B cell (primary cell): ENCODE results near the gene NPRL2. TPM values are rescaled to one million over a fixed set of nuclear protein-coding genes. Genes with fewer than 3 reads are reported as not detected.

Experiments
- ATAC-seq: fragments of 200-7000 bp; cut with Tn5 transposase; one replicate; pipeline ENCODE4 v1.10.0; 2021; ENCODE audit warnings: low read depth, mild to moderate bottlenecking, moderate number of reproducible peaks, moderate library complexity
- CTCF ChIA-PET: fragments of 350-600 bp; sonication (Branson Sonifier 250); formaldehyde crosslinking; loops from one replicate; lab custom pipeline; 2021; ENCODE audit warnings: antibody characterized with exemption, inconsistent platforms; lab: Charles Lee
- POLR2A ChIA-PET: fragments of 350-600 bp; sonication (Branson Sonifier 250); formaldehyde crosslinking; loops from one replicate; lab custom pipeline; 2021; ENCODE audit warnings: antibody characterized with exemption; lab: Charles Lee
- DNase-seq: peaks from one replicate; pipeline ENCODE4 v3.0.0; 2013
- H2AFZ ChIP-seq: 2 replicates; pipeline ENCODE4 v1.6.1; 2012; ENCODE audit warnings: mild to moderate bottlenecking, low read depth, low read length; ENCODE audit not compliant: insufficient read depth, poor library complexity, severe bottlenecking
- H3K27ac ChIP-seq, 2 donors: 1 replicate in 1 of 2; 2 replicates in 1 of 2; pipeline ENCODE4 v1.5.1; 2012 to 2013; ENCODE audit warnings: low read length in 2 of 2, mild to moderate bottlenecking in 2 of 2, moderate library complexity in 1 of 2
- H3K27me3 ChIP-seq, 4 experiments: fragments of 200-600 bp in 1 of 4; sonication (generic) in 1 of 4; replicated peaks in 1 of 4; 1 replicate in 2 of 4; 2 replicates in 2 of 4; pipeline versions ENCODE4 v1.6.1 to v1.7.0; 2013 to 2016; ENCODE audit warnings: low read length in 3 of 4, mild to moderate bottlenecking in 2 of 4, mixed read lengths in 1 of 4, moderate library complexity in 1 of 4; ENCODE audit not compliant: insufficient read depth in 4 of 4, control insufficient read depth in 3 of 4; ENCODE audit errors: control extremely low read depth in 1 of 4
- H3K36me3 ChIP-seq, 2 experiments: replicated peaks in 1 of 2; 1 replicate in 1 of 2; 2 replicates in 1 of 2; pipeline versions ENCODE4 v1.6.1 to v1.7.1; 2013; ENCODE audit warnings: low read length in 1 of 2; ENCODE audit not compliant: insufficient read depth in 2 of 2, control insufficient read depth in 1 of 2; ENCODE audit errors: control extremely low read depth in 1 of 2, extremely low read depth in 1 of 2
- H3K4me1 ChIP-seq, 2 donors: fragments of 200-600 bp in 1 of 2; sonication (generic) in 1 of 2; 1 replicate in 1 of 2; 2 replicates in 1 of 2; pipeline versions ENCODE4 v1.5.1 to v1.6.1; 2013 to 2017; ENCODE audit warnings: low read length in 2 of 2; ENCODE audit not compliant: control insufficient read depth in 2 of 2, insufficient read depth in 2 of 2
- H3K4me2 ChIP-seq: replicated peaks from 2 replicates; pipeline ENCODE3; 2012; ENCODE audit warnings: mild to moderate bottlenecking, low read depth, low read length; ENCODE audit not compliant: poor library complexity, severe bottlenecking
- H3K4me3 ChIP-seq, 5 experiments: fragments of 200-600 bp in 1 of 5; sonication (generic) in 1 of 5; 1 replicate in 3 of 5; 2 replicates in 2 of 5; pipeline versions ENCODE4 v1.5.1 to v1.7.0; 2011 to 2016; ENCODE audit warnings: low read length in 4 of 5, mild to moderate bottlenecking in 4 of 5, low read depth in 2 of 5, control low read depth in 1 of 5, moderate library complexity in 1 of 5; ENCODE audit not compliant: insufficient read depth in 1 of 5; ENCODE audit errors: control extremely low read depth in 1 of 5, extremely low read depth in 1 of 5
- H3K79me2 ChIP-seq: fragments of 200-600 bp; sonication (generic); one replicate; pipeline ENCODE4 v1.6.0; 2016; ENCODE audit warnings: low read length; ENCODE audit not compliant: control insufficient read depth, insufficient read depth
- H3K9ac ChIP-seq: fragments of 200-600 bp; sonication (generic); 2 replicates; pipeline ENCODE4 v1.6.1; 2017; ENCODE audit warnings: mild to moderate bottlenecking, low read length, moderate library complexity
- H3K9me3 ChIP-seq, 3 donors: one replicate each; pipeline versions ENCODE4 v1.6.1 to v1.7.1; 2013; ENCODE audit warnings: low read length in 2 of 3; ENCODE audit not compliant: control insufficient read depth in 2 of 3, insufficient read depth in 1 of 3; ENCODE audit errors: control extremely low read depth in 1 of 3
- H4K20me1 ChIP-seq: 2 replicates; pipeline ENCODE4 v1.6.0; 2012; ENCODE audit warnings: mild to moderate bottlenecking, low read length; ENCODE audit not compliant: insufficient read depth, control insufficient read depth, poor library complexity, severe bottlenecking
- H3K27ac Mint-ChIP-seq: one replicate; pipeline ENCODE4 v1.8.0; 2021; ENCODE audit warnings: mixed read lengths
- H3K27me3 Mint-ChIP-seq: one replicate; pipeline ENCODE4 v1.8.0; 2021; ENCODE audit warnings: mixed read lengths
- H3K4me1 Mint-ChIP-seq: one replicate; pipeline ENCODE4 v1.8.0; 2021; ENCODE audit warnings: mixed read lengths
- H3K4me3 Mint-ChIP-seq: one replicate; pipeline ENCODE4 v1.8.0; 2021; ENCODE audit warnings: mixed read lengths
- H3K9me3 Mint-ChIP-seq: one replicate; pipeline ENCODE4 v1.8.0; 2022; ENCODE audit warnings: mixed read lengths; ENCODE audit not compliant: insufficient read depth
- EZH2 ChIP-seq: IDR thresholded peaks from 2 replicates; pipeline ENCODE4 v1.6.1; 2012; ENCODE audit warnings: borderline replicate concordance, low read depth, mild to moderate bottlenecking, moderate library complexity, low read length; ENCODE audit not compliant: insufficient read depth, poor library complexity, severe bottlenecking
- WGBS: methylation state at CpG from one replicate; pipeline ENCODE4 v1.1.5; 2013; ENCODE audit warnings: missing lambda C conversion rate; ENCODE audit not compliant: insufficient coverage; 5-methylcytosine and 5-hydroxymethylcytosine counted together
- intact Hi-C: fragments of 100-400 bp; cut with micrococcal nuclease; formaldehyde crosslinking; loops from one replicate; pipeline ENCODE4 v1.10.0; 2022
- polyA plus RNA-seq: library from polyadenylated mRNA; depleted of rRNA; stranded (reverse); fragments of >200 nt; gene quantifications from 2 replicates; pipeline ENCODE4 v1.2.3, GENCODE V29; 2012
- total RNA-seq, 2 donors: library from RNA; stranded (reverse); fragments of 120-200 nt in 1 of 2; gene quantifications; 1 replicate in 1 of 2; 2 replicates in 1 of 2; pipeline versions ENCODE4 v1.2.3 to v1.2.4, GENCODE V29; 2013 to 2022
- TF ChIP-seq, protein P1 (sequence below): fragments of 200-600 bp; IDR thresholded peaks from one replicate; pipeline ENCODE4 v1.8.0; 2022; ENCODE audit warnings: antibody characterized with exemption, mild to moderate bottlenecking

The NPRL2 gene
- total and polyA plus RNA-seq, 2 donors (not counting 1 experiment from before 2014, with no cell fraction given) = 31.3 to 64.6 TPM

DNA sequence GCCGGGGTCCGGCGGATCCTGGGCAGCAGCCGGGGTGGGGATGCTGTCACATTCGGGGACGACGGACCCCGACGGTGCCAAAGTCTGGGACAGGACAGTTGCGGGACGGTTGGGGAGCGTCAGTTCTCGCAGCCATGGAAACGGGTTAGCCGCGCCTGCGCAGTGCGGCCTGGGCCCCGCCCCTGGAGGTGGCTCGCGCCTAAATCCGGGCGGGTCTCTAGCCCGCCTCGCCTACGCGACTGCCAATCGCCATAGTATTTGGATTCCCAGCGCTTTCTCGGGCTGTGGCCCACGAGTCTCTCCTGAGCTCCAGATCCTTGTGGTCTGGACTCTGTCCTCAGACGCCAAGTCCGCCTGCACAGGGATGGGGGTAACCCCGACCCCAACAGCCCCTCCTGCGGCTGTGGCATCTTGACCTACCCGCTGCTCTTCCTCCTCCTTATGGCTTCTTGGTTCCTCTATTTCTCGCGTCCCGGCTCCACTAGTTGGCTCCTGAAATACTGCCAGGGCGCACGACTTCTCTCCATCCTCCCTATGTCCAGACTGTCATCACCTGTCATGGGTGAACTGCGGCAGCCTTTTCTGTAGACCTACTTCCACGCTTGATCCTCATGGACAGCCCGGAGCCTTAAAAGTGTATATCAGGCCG lies 4.9 kb downstream of the NPRL2 start, which contains the start of gene ZMYND10:
TSS of gene ZMYND10 (minus strand) at position 147 of the 649 bp plus-strand sequence. CDS start 153 bp downstream, outside the sequence.
- Mint-ChIP-seq H3K4me1 (peaks cover 48% of the 10 kb centered on the region), H3K4me3 (peak within 1 kb of the TSS; percentile 77), H3K27ac (peak within 1 kb of the TSS; percentile 53), H3K9me3 (no peaks in the 10 kb centered on the region), H3K27me3 (no peaks in the 10 kb centered on the region)
- H3K27me3 ChIP-seq = no peaks in the 10 kb centered on the region
- peaks cover 0 to 19% of the 10 kb centered on the region in 2 experiments for H3K36me3 ChIP-seq
- CTCF ChIA-PET = interaction anchor here (0.7 to 4.0 kb wide), 5 partner anchors 12 to 247 kb away, joined by 3 to 27 read pairs (median 3); partner anchors contain the start of gene TMEM115
- H4K20me1 ChIP-seq = peaks cover 21% of the 10 kb centered on the region
- H3K27ac ChIP-seq = no peak within 1 kb of the TSS
- intact Hi-C loops = loop anchor here (1.0 to 5.0 kb wide), 2 partner anchors 8 to 267 kb away; partner anchors contain the start of gene CISH
- peaks cover 30 to 54% of the 10 kb centered on the region in 2 donors for H3K4me1 ChIP-seq
- peak; percentile 26 for ATAC-seq
- POLR2A ChIA-PET = interaction anchor here (1.0 to 1.6 kb wide), 3 partner anchors 8 to 53 kb away, joined by 4 to 8 read pairs (median 8); partner anchors contain the start of genes IFRD2 and TMEM115
- peak within 1 kb of the TSS; percentile 91 for H3K4me2 ChIP-seq
- peak within 1 kb of the TSS; percentile 55 for H3K9ac ChIP-seq
- DNase-seq = peak; percentile 84
- peak within 1 kb of the TSS in 4 of 5 experiments; percentile 18 to 52 (median 36) for H3K4me3 ChIP-seq
- no peak for TF ChIP-seq EZH2
- TF ChIP-seq, protein P1, sequence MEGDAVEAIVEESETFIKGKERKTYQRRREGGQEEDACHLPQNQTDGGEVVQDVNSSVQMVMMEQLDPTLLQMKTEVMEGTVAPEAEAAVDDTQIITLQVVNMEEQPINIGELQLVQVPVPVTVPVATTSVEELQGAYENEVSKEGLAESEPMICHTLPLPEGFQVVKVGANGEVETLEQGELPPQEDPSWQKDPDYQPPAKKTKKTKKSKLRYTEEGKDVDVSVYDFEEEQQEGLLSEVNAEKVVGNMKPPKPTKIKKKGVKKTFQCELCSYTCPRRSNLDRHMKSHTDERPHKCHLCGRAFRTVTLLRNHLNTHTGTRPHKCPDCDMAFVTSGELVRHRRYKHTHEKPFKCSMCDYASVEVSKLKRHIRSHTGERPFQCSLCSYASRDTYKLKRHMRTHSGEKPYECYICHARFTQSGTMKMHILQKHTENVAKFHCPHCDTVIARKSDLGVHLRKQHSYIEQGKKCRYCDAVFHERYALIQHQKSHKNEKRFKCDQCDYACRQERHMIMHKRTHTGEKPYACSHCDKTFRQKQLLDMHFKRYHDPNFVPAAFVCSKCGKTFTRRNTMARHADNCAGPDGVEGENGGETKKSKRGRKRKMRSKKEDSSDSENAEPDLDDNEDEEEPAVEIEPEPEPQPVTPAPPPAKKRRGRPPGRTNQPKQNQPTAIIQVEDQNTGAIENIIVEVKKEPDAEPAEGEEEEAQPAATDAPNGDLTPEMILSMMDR = no peak
- H3K9me3 ChIP-seq = no peaks in the 10 kb centered on the region
- H3K79me2 ChIP-seq = peaks cover 37% of the 10 kb centered on the region
- peak within 1 kb of the TSS; percentile 62 for H2AFZ ChIP-seq
- WGBS = 11% methylated on average over 45 of the region's 45 CpGs
